ENCODE measurements around the gene CYP2B6. TPM values are rescaled to one million over a fixed set of nuclear protein-coding genes. Genes with fewer than 3 reads are reported as not detected.

CYP2B6 gene
- total and polyA plus RNA-seq, 2 of the 13 experiments (the other 11 are each of a cell fraction or from before 2014, with no cell fraction given) = 0.09 TPM; not detected in 1

DNA sequence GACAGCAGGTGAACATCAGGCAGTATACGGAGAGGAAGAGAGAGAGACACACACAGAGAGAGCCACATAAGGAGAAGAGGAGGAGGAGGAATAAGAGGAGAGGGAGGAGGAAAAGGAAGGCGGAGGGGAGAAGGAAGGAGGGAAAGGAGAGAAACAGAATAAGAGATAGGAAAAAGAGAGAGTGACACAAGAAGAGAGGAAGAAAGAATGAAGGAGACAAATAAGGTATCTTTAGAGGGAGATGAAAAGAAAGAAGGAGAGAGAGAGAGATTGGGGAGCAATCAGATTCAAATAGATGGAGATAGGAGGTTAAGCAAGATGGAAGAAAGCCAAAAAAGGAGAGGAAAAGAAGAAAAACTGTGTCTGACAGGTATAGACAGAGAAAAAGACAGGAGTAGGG is 44.0 kb upstream of the CYP2B6 start:
- Histone ChIP-seq H3K4me1 (ENCODE audit: insufficient read depth, low read length) (no peaks in the 10 kb centered on the region), H3K36me3 (replicated peaks in 1 of 2; ENCODE audit: control insufficient read depth in 1 of 2, insufficient read depth in 2 of 2, low read length in 2 of 2) (no peaks in the 10 kb centered on the region), H2AFZ (ENCODE audit: low read length) (no peak overlapping the region), H3K9ac (ENCODE audit: insufficient read depth, low read depth, low read length) (no peak overlapping the region), H3K4me2 (ENCODE audit: low read depth, low read length) (no peak overlapping the region), H3K4me3 (replicated peaks in 1 of 3; ENCODE audit: insufficient read depth in 1 of 3, low read depth in 2 of 3, low read length in 3 of 3) (no peak overlapping the region), H3K9me3 (ENCODE audit: low read length) (no peaks in the 10 kb centered on the region), H3K27me3 (ENCODE audit: control insufficient read depth in 1 of 2, insufficient read depth in 2 of 2, low read length in 2 of 2) (peaks cover 0 to 21% of the 10 kb centered on the region in 2 experiments; a peak in 2 of 5 replicates), H4K20me1 (ENCODE audit: insufficient read depth, low read length) (no peaks in the 10 kb centered on the region), H3K27ac (ENCODE audit: extremely low read length, insufficient read depth, low read length) (no peak overlapping the region), H3K79me2 (ENCODE audit: insufficient read depth, low read length) (no peaks in the 10 kb centered on the region)
- ChIA-PET CTCF (ENCODE audit: low intra/inter-chr PET ratio, low total read pairs) (no interaction called here), POLR2A (no interaction called here)
- no peak for DNase-seq (ENCODE audit: low spot score)
- in situ Hi-C loops (cut with HindIII; ENCODE audit: extremely low pct_ligation_motif_present, low pct_unique_long_range_greater_than_20kb) (no loop called here), intact Hi-C loops (cut with micrococcal nuclease; ENCODE audit: unreplicated experiment) (no loop called here)
- TF ChIP-seq ELF1 (CRISPR knock-in tag; IDR thresholded peaks at IDR 0.05) (no peak), RBFOX2 (IDR thresholded peaks at IDR 0.05; ENCODE audit: low read depth, low read length) (no peak), ZNF546 (CRISPR knock-in tag; conservative IDR thresholded peaks at IDR 0.05) (no peak)
- TF ChIP-seq, protein P1, sequence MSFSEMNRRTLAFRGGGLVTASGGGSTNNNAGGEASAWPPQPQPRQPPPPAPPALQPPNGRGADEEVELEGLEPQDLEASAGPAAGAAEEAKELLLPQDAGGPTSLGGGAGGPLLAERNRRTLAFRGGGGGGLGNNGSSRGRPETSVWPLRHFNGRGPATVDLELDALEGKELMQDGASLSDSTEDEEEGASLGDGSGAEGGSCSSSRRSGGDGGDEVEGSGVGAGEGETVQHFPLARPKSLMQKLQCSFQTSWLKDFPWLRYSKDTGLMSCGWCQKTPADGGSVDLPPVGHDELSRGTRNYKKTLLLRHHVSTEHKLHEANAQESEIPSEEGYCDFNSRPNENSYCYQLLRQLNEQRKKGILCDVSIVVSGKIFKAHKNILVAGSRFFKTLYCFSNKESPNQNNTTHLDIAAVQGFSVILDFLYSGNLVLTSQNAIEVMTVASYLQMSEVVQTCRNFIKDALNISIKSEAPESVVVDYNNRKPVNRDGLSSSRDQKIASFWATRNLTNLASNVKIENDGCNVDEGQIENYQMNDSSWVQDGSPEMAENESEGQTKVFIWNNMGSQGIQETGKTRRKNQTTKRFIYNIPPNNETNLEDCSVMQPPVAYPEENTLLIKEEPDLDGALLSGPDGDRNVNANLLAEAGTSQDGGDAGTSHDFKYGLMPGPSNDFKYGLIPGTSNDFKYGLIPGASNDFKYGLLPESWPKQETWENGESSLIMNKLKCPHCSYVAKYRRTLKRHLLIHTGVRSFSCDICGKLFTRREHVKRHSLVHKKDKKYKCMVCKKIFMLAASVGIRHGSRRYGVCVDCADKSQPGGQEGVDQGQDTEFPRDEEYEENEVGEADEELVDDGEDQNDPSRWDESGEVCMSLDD (CRISPR knock-in tag; IDR thresholded peaks at IDR 0.05; ENCODE audit: borderline replicate concordance) = no peak
- TF ChIP-seq, protein P2, sequence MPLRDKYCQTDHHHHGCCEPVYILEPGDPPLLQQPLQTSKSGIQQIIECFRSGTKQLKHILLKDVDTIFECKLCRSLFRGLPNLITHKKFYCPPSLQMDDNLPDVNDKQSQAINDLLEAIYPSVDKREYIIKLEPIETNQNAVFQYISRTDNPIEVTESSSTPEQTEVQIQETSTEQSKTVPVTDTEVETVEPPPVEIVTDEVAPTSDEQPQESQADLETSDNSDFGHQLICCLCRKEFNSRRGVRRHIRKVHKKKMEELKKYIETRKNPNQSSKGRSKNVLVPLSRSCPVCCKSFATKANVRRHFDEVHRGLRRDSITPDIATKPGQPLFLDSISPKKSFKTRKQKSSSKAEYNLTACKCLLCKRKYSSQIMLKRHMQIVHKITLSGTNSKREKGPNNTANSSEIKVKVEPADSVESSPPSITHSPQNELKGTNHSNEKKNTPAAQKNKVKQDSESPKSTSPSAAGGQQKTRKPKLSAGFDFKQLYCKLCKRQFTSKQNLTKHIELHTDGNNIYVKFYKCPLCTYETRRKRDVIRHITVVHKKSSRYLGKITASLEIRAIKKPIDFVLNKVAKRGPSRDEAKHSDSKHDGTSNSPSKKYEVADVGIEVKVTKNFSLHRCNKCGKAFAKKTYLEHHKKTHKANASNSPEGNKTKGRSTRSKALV (CRISPR knock-in tag; IDR thresholded peaks at IDR 0.05) = no peak
- FAIRE-seq = no peak
- WGBS (ENCODE audit: low lambda C conversion rate) = 9% methylated on average over 2 of the region's 2 CpGs
- no peak for ATAC-seq
- BruUV-seq (replicated peaks) = no TSS peak

Data from HepG2 (cell line).